Astrocyte of the cerebellum (primary cell): ENCODE measurements around the gene CACHD1.
"Not testable (repeated sequence)": the region's sequence is repeated elsewhere in the genome, so short reads cannot be mapped to it uniquely, and the experiment has no call there.

Source experiments
- DNase-seq: peaks from one replicate; pipeline ENCODE4 v3.0.0-alpha.2; 2011; ENCODE audit warnings: low read depth
- H3K4me3 ChIP-seq: 2 replicates; pipeline ENCODE4 v1.5.1; 2011; ENCODE audit warnings: mild to moderate bottlenecking, low read depth, low read length, moderate library complexity
- CTCF ChIP-seq: IDR thresholded peaks from 2 replicates; pipeline ENCODE4 v1.5.1; 2012; ENCODE audit warnings: low read length, low read depth, moderate library complexity, mild to moderate bottlenecking; ENCODE audit errors: missing control alignments
- in situ Hi-C: cut with HindIII; loops from 2 replicates; pipeline ENCODE4 v1.10.0; 2017; ENCODE audit warnings: low sequenced_read_pairs

CACHD1 gene

GRCh38 chr1:64505232-64505943, 35.5 kb downstream of the CACHD1 start:
- DNase-seq: no peak
- H3K4me3 ChIP-seq: peak overlapping the region; percentile 39
- in situ Hi-C loops: no loop called here
- no peak for TF ChIP-seq CTCF

GRCh38 chr1:64505944-64506655, 36.2 kb downstream of the CACHD1 start:
- TF ChIP-seq CTCF: no peak
- peak overlapping the region; percentile 39 for H3K4me3 ChIP-seq
- DNase-seq: no peak
- in situ Hi-C loops: no loop called here

GRCh38 chr1:64508629-64509028, 38.7 kb downstream of the CACHD1 start:
- H3K4me3 ChIP-seq: no peak overlapping the region
- no peak for DNase-seq
- in situ Hi-C loops: no loop called here
- no peak for TF ChIP-seq CTCF

- H3K4me3 ChIP-seq: no peak overlapping the region
- in situ Hi-C loops: no loop called here
- no peak for DNase-seq
- TF ChIP-seq CTCF: no peak
Observed at GRCh38 chr1:64511044-64511443, 41.1 kb downstream of the CACHD1 start.

GRCh38 chr1:64512206-64512605, 42.3 kb downstream of the CACHD1 start:
- in situ Hi-C loops, H3K4me3 ChIP-seq, DNase-seq: not testable (repeated sequence)

GRCh38 chr1:64513545-64513944, 43.6 kb downstream of the CACHD1 start:
- in situ Hi-C loops: no loop called here
- no peak for DNase-seq
- no peak for TF ChIP-seq CTCF
- H3K4me3 ChIP-seq: no peak overlapping the region

- TF ChIP-seq CTCF: no peak
- H3K4me3 ChIP-seq: no peak overlapping the region
- in situ Hi-C loops: no loop called here
- DNase-seq: peak; percentile 85
Observed at GRCh38 chr1:64514197-64514765, 44.4 kb downstream of the CACHD1 start.
